Measurements from ENCODE around the gene B4GALNT4.
"Not testable (repeated sequence)": the region's sequence is repeated elsewhere in the genome, so short reads cannot be mapped to it uniquely, and the experiment has no call there.

B4GALNT4 gene

GRCh38 chr11:394858-395655 is 25.8 kb downstream of the B4GALNT4 start:
- DNase-seq, result no peak

GRCh38 chr11:395866-396265 is 26.6 kb downstream of the B4GALNT4 start:
- DNase-seq, result no peak

GRCh38 chr11:396511-396947 is 27.2 kb downstream of the B4GALNT4 start:
- no peak for DNase-seq

GRCh38 chr11:396948-397548 is 27.7 kb downstream of the B4GALNT4 start:
- DNase-seq, result no peak

GRCh38 chr11:398826-399225 is 29.5 kb downstream of the B4GALNT4 start:
- no peak for DNase-seq

- DNase-seq, result no peak
Measured at GRCh38 chr11:399731-400211, 30.5 kb downstream of the B4GALNT4 start.

GRCh38 chr11:400241-400689 is 31.0 kb downstream of the B4GALNT4 start:
- no peak for DNase-seq

GRCh38 chr11:401196-401595 is 31.9 kb downstream of the B4GALNT4 start:
- DNase-seq, result not testable (repeated sequence)

- DNase-seq, result no peak
Measured at GRCh38 chr11:403021-403760, 33.9 kb downstream of the B4GALNT4 start.

- DNase-seq, result no peak
Measured at GRCh38 chr11:403761-404431, 34.6 kb downstream of the B4GALNT4 start.

- no peak for DNase-seq
Measured at GRCh38 chr11:404551-405264, 35.4 kb downstream of the B4GALNT4 start.

GRCh38 chr11:405323-405953 is 36.1 kb downstream of the B4GALNT4 start:
- DNase-seq, result no peak

GRCh38 chr11:405954-406795 is 36.9 kb downstream of the B4GALNT4 start:
- DNase-seq, result no peak

GRCh38 chr11:406796-407650 is 37.7 kb downstream of the B4GALNT4 start:
- no peak for DNase-seq

- no peak for DNase-seq
Measured at GRCh38 chr11:407651-408123, 38.4 kb downstream of the B4GALNT4 start.

GRCh38 chr11:408154-409007 is 39.1 kb downstream of the B4GALNT4 start:
- DNase-seq, result no peak

- no peak for DNase-seq
Measured at GRCh38 chr11:409008-409599, 39.8 kb downstream of the B4GALNT4 start.
